H1 (cell line): Measurements from ENCODE around the gene LYPD6. TPM values are rescaled to one million over a fixed set of nuclear protein-coding genes. Genes with fewer than 3 reads are reported as not detected.

Source experiments
- CTCF ChIA-PET: fragments of 300-600 bp; sonication (Branson Sonifier 250); formaldehyde crosslinking; loops from one replicate; lab custom pipeline; 2021; ENCODE audit not compliant: partially characterized antibody; lab: Charles Lee
- POLR2A ChIA-PET: fragments of 300-600 bp; sonication (Branson Sonifier 250); formaldehyde crosslinking; loops from one replicate; lab custom pipeline; 2021; ENCODE audit warnings: inconsistent platforms; ENCODE audit not compliant: partially characterized antibody; lab: Charles Lee
- DNase-seq, 2 experiments: peaks; one replicate each; pipeline versions ENCODE4 v3.0.0 to v3.0.0-alpha.2; 2010 to 2022; ENCODE audit warnings: low spot score in 2 of 2, low read depth in 1 of 2, mixed read lengths in 1 of 2
- FAIRE-seq: peaks from 2 replicates; lab custom pipeline; 2011; peaks lifted over from hg19 to GRCh38; lab: Jason Lieb, UNC
- H2AFZ ChIP-seq: 2 replicates; pipeline ENCODE4 v1.8.1; 2012; ENCODE audit warnings: low read length, inconsistent platforms
- H2AK5ac ChIP-seq: 2 replicates; pipeline ENCODE4 v1.6.1; 2013; ENCODE audit warnings: low read depth, low read length
- H2BK120ac ChIP-seq: replicated peaks from 2 replicates; pipeline ENCODE3; 2013; ENCODE audit warnings: low read depth, low read length, inconsistent platforms
- H2BK12ac ChIP-seq: 2 replicates; pipeline ENCODE4 v1.6.1; 2013; ENCODE audit warnings: low read depth, low read length
- H2BK15ac ChIP-seq: 2 replicates; pipeline ENCODE4 v1.6.1; 2013; ENCODE audit warnings: low read length
- H2BK20ac ChIP-seq: 2 replicates; pipeline ENCODE4 v1.6.1; 2013; ENCODE audit warnings: low read length
- H2BK5ac ChIP-seq: 2 replicates; pipeline ENCODE4 v1.6.1; 2013; ENCODE audit warnings: low read depth, low read length
- H3K14ac ChIP-seq: 2 replicates; pipeline ENCODE4 v1.6.1; 2013; ENCODE audit warnings: inconsistent platforms; ENCODE audit not compliant: insufficient read length
- H3K18ac ChIP-seq: 2 replicates; pipeline ENCODE4 v1.6.1; 2013; ENCODE audit warnings: low read length; ENCODE audit errors: extremely low read depth
- H3K23ac ChIP-seq: 2 replicates; pipeline ENCODE4 v1.6.1; 2013; ENCODE audit warnings: inconsistent platforms; ENCODE audit not compliant: insufficient read length
- H3K23me2 ChIP-seq: 2 replicates; pipeline ENCODE4 v1.6.1; 2013; ENCODE audit warnings: low read depth, low read length
- H3K27ac ChIP-seq: 2 replicates; pipeline ENCODE4 v1.6.1; 2011; ENCODE audit warnings: low read depth, low read length, inconsistent platforms
- H3K27me3 ChIP-seq, 4 experiments: replicated peaks in 1 of 4; 1 replicate in 1 of 4; 2 replicates in 3 of 4; pipeline versions ENCODE4 v1.6.1 to v1.8.1; 2011 to 2013; ENCODE audit warnings: low read length in 3 of 4, mild to moderate bottlenecking in 3 of 4, inconsistent platforms in 2 of 4, mixed read lengths in 2 of 4, moderate library complexity in 1 of 4; ENCODE audit not compliant: control insufficient read depth in 3 of 4, insufficient read depth in 3 of 4; ENCODE audit errors: extremely low read depth in 1 of 4
- H3K36me3 ChIP-seq, 4 experiments: 2 replicates each; pipeline versions ENCODE4 v1.6.1 to v1.8.1; 2011 to 2013; ENCODE audit warnings: mild to moderate bottlenecking in 4 of 4, low read length in 3 of 4, moderate library complexity in 2 of 4, control low read depth in 1 of 4, inconsistent platforms in 1 of 4; ENCODE audit not compliant: insufficient read depth in 4 of 4, control insufficient read depth in 2 of 4
- H3K4ac ChIP-seq: replicated peaks from 2 replicates; pipeline ENCODE3; 2013; ENCODE audit warnings: low read length, low read depth, mixed read lengths, inconsistent platforms; ENCODE audit not compliant: insufficient read length
- H3K4me1 ChIP-seq, 4 experiments: replicated peaks in 1 of 4; 1 replicate in 1 of 4; 2 replicates in 3 of 4; pipeline versions ENCODE4 v1.6.1 to v1.8.1; 2011 to 2013; ENCODE audit warnings: low read length in 3 of 4, inconsistent platforms in 2 of 4, mixed read lengths in 1 of 4; ENCODE audit not compliant: insufficient read depth in 4 of 4, control insufficient read depth in 3 of 4
- H3K4me2 ChIP-seq, 2 experiments: 2 replicates each; pipeline versions ENCODE4 v1.6.1 to v1.8.1; 2011 to 2013; ENCODE audit warnings: low read depth in 2 of 2, low read length in 2 of 2, control low read depth in 1 of 2, inconsistent platforms in 1 of 2, mild to moderate bottlenecking in 1 of 2; ENCODE audit not compliant: insufficient read depth in 1 of 2
- H3K4me3 ChIP-seq, 4 experiments: fragments of 200-600, 300-600 bp in 1 of 4; sonication (generic), shearing (Covaris generic), sonication (Bioruptor Twin) in 1 of 4; 2 replicates each; pipeline versions ENCODE4 v1.5.1 to v1.8.1; 2011 to 2016; ENCODE audit warnings: low read length in 4 of 4, low read depth in 3 of 4, control low read depth in 2 of 4, inconsistent platforms in 2 of 4, mild to moderate bottlenecking in 2 of 4, mixed read lengths in 1 of 4, moderate library complexity in 1 of 4; ENCODE audit not compliant: insufficient read depth in 2 of 4; ENCODE audit errors: extremely low read depth in 1 of 4
- H3K56ac ChIP-seq: replicated peaks from 2 replicates; pipeline ENCODE3; 2013; ENCODE audit warnings: low read depth, mild to moderate bottlenecking, mixed read lengths, low read length, inconsistent platforms; ENCODE audit not compliant: insufficient read length
- H3K79me1 ChIP-seq: 2 replicates; pipeline ENCODE4 v1.6.1; 2013; ENCODE audit warnings: low read depth, low read length, control low read depth
- H3K79me2 ChIP-seq, 2 experiments: 2 replicates each; pipeline versions ENCODE4 v1.6.1 to v1.8.1; 2012 to 2013; ENCODE audit warnings: low read length in 2 of 2, mild to moderate bottlenecking in 2 of 2, inconsistent platforms in 1 of 2; ENCODE audit not compliant: insufficient read depth in 2 of 2, control insufficient read depth in 1 of 2
- H3K9ac ChIP-seq, 4 experiments: replicated peaks in 1 of 4; 1 replicate in 1 of 4; 2 replicates in 3 of 4; pipeline versions ENCODE4 v1.6.1 to v1.8.1; 2011 to 2013; ENCODE audit warnings: low read depth in 3 of 4, low read length in 3 of 4, control low read depth in 2 of 4, mild to moderate bottlenecking in 2 of 4, moderate library complexity in 2 of 4, inconsistent platforms in 1 of 4; ENCODE audit errors: extremely low read depth in 1 of 4
- H3K9me3 ChIP-seq, 2 experiments: 2 replicates each; pipeline versions ENCODE4 v1.6.1 to v1.8.1; 2012 to 2013; ENCODE audit warnings: mild to moderate bottlenecking in 2 of 2, moderate library complexity in 2 of 2, control low read depth in 1 of 2, inconsistent platforms in 1 of 2, low read depth in 1 of 2, low read length in 1 of 2, mixed read lengths in 1 of 2; ENCODE audit not compliant: insufficient read depth in 2 of 2
- H4K20me1 ChIP-seq, 2 experiments: replicated peaks in 1 of 2; 2 replicates each; pipeline versions ENCODE3 to v1.8.1; 2011 to 2013; ENCODE audit warnings: inconsistent platforms in 2 of 2, low read length in 2 of 2, mild to moderate bottlenecking in 1 of 2; ENCODE audit not compliant: insufficient read depth in 2 of 2, control insufficient read depth in 1 of 2
- H4K5ac ChIP-seq: 2 replicates; pipeline ENCODE4 v1.6.1; 2013; ENCODE audit warnings: low read length, low read depth, mixed read lengths, inconsistent platforms; ENCODE audit not compliant: insufficient read length
- H4K8ac ChIP-seq: 2 replicates; pipeline ENCODE4 v1.8.0; 2013; ENCODE audit warnings: mild to moderate bottlenecking, moderate library complexity, low read length, inconsistent platforms; ENCODE audit not compliant: insufficient read depth; ENCODE audit errors: extremely low read depth
- H4K91ac ChIP-seq: replicated peaks from 2 replicates; pipeline ENCODE3; 2013; ENCODE audit warnings: low read length, mixed read lengths, inconsistent platforms; ENCODE audit not compliant: insufficient read length
- HDAC2 ChIP-seq, 2 experiments: fragments of 300-600 bp in 1 of 2; sonication (generic) in 1 of 2; IDR thresholded peaks; 2 replicates each; pipeline ENCODE4 v1.6.1; 2011 to 2012; ENCODE audit warnings: low read depth in 2 of 2, low read length in 2 of 2, mild to moderate bottlenecking in 2 of 2, moderate library complexity in 2 of 2, borderline replicate concordance in 1 of 2, inconsistent platforms in 1 of 2
- RAD21 ChIP-seq, 2 experiments: IDR thresholded peaks in 1 of 2; conservative IDR thresholded peaks in 1 of 2; 2 replicates each; pipeline ENCODE4 v1.6.1; 2011; ENCODE audit warnings: low read depth in 2 of 2, low read length in 2 of 2, improper control_type of control experiment in 1 of 2, inconsistent platforms in 1 of 2, mild to moderate bottlenecking in 1 of 2, moderate library complexity in 1 of 2
- SP1 ChIP-seq: IDR thresholded peaks from 2 replicates; pipeline ENCODE4 v1.6.1; 2011; ENCODE audit warnings: low read depth, low read length
- TAF1 ChIP-seq: IDR thresholded peaks from 2 replicates; pipeline ENCODE4 v1.6.1; 2011; ENCODE audit warnings: mild to moderate bottlenecking, low read depth, low read length
- WGBS, 2 experiments: shearing (Covaris generic) in 1 of 2; methylation state at CpG; one replicate each; pipeline versions ENCODE4 v1.1.6 to v1.1.7; 2013 to 2015; ENCODE audit warnings: low lambda C conversion rate in 2 of 2, mixed read lengths in 2 of 2, inconsistent platforms in 1 of 2, low coverage in 1 of 2, missing lambda C conversion rate in 1 of 2; ENCODE audit not compliant: insufficient replicate concordance in 2 of 2, insufficient coverage in 1 of 2, insufficient read length in 1 of 2; ENCODE audit errors: extremely low coverage in 1 of 2, missing lambda C conversion rate in 1 of 2; 5-methylcytosine and 5-hydroxymethylcytosine counted together
- polyA plus RNA-seq, 7 experiments: library from polyadenylated mRNA; depleted of rRNA in 3 of 7; stranded (reverse) in 5 of 7; unstranded in 2 of 7; fragments of >200 nt in 5 of 7; fragments of 200-250 nt in 2 of 7; gene quantifications; 1 replicate in 5 of 7; 2 replicates in 1 of 7; 4 replicates in 1 of 7; pipeline versions ENCODE4 v1.2.1 to v1.2.3, GENCODE V29; 2011 to 2013; ENCODE audit warnings: missing spikeins in 2 of 7, mixed read lengths in 2 of 7
- total RNA-seq: library from RNA; stranded (reverse); fragmentation: NEBNext Ultra II Directional; extraction: Animal tissue kit (Norgen Biotek cat#: 25700); gene quantifications from 2 replicates; pipeline ENCODE4 v1.2.1, GENCODE V29; 2021
- TF ChIP-seq, protein P1 (sequence below), 3 experiments: IDR thresholded peaks; 1 replicate in 2 of 3; 2 replicates in 1 of 3; pipeline versions ENCODE4 v1.5.1 to v1.6.1; 2011; ENCODE audit warnings: low read length in 3 of 3, mild to moderate bottlenecking in 3 of 3, inconsistent platforms in 2 of 3, low read depth in 1 of 3, moderate library complexity in 1 of 3; ENCODE audit not compliant: insufficient read depth in 1 of 3; ENCODE audit errors: control extremely low read depth in 1 of 3

Gene LYPD6
- total and polyA plus RNA-seq, 2 of the 8 experiments (the other 6 are each of a cell fraction or from before 2014, with no cell fraction given), result 5.6 to 8.9 TPM

DNA sequence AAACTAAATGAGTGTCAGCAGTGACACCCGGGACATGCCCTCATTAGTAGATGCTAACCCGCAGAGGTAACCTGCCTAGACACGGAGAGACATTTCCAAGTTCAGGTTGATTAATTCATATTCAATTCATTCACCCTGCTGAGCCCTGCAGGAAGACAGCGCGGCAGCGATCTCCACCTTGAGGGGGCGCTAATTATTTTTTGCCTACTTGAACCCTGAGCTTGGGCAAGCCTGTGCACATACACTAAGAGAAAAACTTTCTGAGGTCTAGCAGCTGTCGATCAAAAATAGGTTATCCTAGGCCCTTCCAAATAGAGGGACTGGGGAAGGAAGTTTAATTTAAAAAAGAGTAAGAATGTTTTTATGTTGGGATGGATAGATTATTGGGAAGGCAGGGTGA, 1.3 kb upstream of the LYPD6 start:
- CTCF ChIA-PET, result interaction anchor here (0.8 to 4.1 kb wide), 10 partner anchors 15 to 312 kb away, joined by 3 to 22 read pairs (median 4); no protein-coding TSS in a partner anchor
- Histone ChIP-seq H3K79me2 (peaks cover 0 to 6% of the 10 kb centered on the region in 2 experiments; a peak in 2 of 4 replicates), H3K23me2 (peaks cover 14% of the 10 kb centered on the region; the same call in 1 of the 2 replicates), H3K79me1 (no peaks in the 10 kb centered on the region), H4K91ac (no peak overlapping the region), H2AK5ac (no peak overlapping the region), H3K27me3 (no peaks in the 10 kb centered on the region; a peak in 3 of 7 replicates), H2BK120ac (no peak overlapping the region), H3K36me3 (no peaks in the 10 kb centered on the region), H2AFZ (no peak overlapping the region), H3K4ac (no peak overlapping the region), H4K5ac (no peak overlapping the region), H3K14ac (no peak overlapping the region), H3K4me3 (peak overlapping the region in 3 of 4 experiments; percentile 68 to 80 (median 75); a peak in 2 of 8 replicates), H4K20me1 (no peaks in the 10 kb centered on the region), H4K8ac (no peak overlapping the region), H3K4me1 (peaks cover 0 to 7% (median 4%) of the 10 kb centered on the region in 4 experiments; a peak in 2 of 7 replicates), H2BK12ac (no peak overlapping the region), H3K27ac (no peak overlapping the region), H2BK15ac (no peak overlapping the region), H3K9ac (no peak overlapping the region), H2BK5ac (no peak overlapping the region), H3K9me3 (no peaks in the 10 kb centered on the region), H3K23ac (no peak overlapping the region), H2BK20ac (no peak overlapping the region), H3K4me2 (peak overlapping the region; percentile 99 to 100), H3K56ac (no peak overlapping the region), H3K18ac (no peak overlapping the region)
- POLR2A ChIA-PET, result interaction anchor here (1.2 kb wide), 1 partner anchor 290 kb away, joined by 3 read pairs; no protein-coding TSS in a partner anchor
- WGBS, 2 experiments, result 32% methylated on average over 8 of the region's 8 CpGs; no CpG with 5 or more reads in 1 of the 2 experiments
- peak; percentile 21 to 47; a peak in 3 of 4 replicates for TF ChIP-seq RAD21 (IDR thresholded peaks at IDR 0.05 in 1 of 2, conservative IDR thresholded peaks at IDR 0.05 in 1 of 2; ENCODE audit: low read depth in 2 of 2, low read length in 2 of 2)
- no peak for TF ChIP-seq TAF1
- no peak for TF ChIP-seq SP1
- TF ChIP-seq, protein P1, sequence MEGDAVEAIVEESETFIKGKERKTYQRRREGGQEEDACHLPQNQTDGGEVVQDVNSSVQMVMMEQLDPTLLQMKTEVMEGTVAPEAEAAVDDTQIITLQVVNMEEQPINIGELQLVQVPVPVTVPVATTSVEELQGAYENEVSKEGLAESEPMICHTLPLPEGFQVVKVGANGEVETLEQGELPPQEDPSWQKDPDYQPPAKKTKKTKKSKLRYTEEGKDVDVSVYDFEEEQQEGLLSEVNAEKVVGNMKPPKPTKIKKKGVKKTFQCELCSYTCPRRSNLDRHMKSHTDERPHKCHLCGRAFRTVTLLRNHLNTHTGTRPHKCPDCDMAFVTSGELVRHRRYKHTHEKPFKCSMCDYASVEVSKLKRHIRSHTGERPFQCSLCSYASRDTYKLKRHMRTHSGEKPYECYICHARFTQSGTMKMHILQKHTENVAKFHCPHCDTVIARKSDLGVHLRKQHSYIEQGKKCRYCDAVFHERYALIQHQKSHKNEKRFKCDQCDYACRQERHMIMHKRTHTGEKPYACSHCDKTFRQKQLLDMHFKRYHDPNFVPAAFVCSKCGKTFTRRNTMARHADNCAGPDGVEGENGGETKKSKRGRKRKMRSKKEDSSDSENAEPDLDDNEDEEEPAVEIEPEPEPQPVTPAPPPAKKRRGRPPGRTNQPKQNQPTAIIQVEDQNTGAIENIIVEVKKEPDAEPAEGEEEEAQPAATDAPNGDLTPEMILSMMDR (IDR thresholded peaks at IDR 0.05; ENCODE audit: control extremely low read depth in 1 of 3, insufficient read depth in 1 of 3, low read depth in 1 of 3, low read length in 3 of 3), result peak; percentile 52 to 70 (median 57)
- no peak for TF ChIP-seq HDAC2 (IDR thresholded peaks at IDR 0.05; ENCODE audit: borderline replicate concordance in 1 of 2, low read depth in 2 of 2, low read length in 2 of 2)
- FAIRE-seq (no peak), DNase-seq (peak in 1 of 2 experiments; percentile 59)
